ENCODE results near the gene DMGDH. TPM values are rescaled to one million over a fixed set of nuclear protein-coding genes. Genes with fewer than 3 reads are reported as not detected.

Gene DMGDH
- total RNA-seq, 1 donor: 1.3 TPM

DNA sequence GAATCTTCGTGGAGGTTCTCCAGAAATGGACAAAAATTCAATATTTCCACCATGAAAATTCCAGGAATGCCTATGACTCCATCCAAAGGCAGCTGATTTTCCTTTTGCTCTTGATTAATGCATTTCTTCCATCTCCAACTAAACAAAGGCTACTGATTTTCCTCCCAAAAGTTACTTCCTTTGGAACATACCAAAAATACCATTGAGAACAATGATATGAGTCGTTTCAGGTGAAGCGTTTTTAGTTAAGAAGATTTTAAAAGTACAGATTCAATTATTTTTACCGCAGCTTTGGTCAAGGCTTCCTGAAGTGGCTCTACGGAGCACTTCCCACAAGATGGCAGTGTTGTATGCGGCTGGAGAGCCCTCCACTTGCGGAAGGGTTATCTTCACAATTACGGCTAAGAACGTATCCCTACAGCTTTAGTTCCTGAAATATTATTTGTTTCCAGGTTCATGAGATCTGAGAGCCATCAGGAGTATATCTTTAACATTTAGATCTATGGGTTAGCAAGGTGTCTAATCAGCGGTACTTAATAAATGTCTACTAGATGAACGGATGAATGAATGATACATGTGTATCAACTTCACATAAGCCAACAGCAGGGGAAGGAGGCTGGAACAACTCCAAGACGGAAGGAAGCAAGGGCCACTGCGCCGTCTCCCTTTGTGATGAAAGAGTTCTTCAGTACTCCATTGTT lies 48.5 kb downstream of the DMGDH start:
- peak in 2 of 3 donors; percentile 55 to 71 for DNase-seq (ENCODE audit: low read depth in 2 of 3, low spot score in 2 of 3)

DNA sequence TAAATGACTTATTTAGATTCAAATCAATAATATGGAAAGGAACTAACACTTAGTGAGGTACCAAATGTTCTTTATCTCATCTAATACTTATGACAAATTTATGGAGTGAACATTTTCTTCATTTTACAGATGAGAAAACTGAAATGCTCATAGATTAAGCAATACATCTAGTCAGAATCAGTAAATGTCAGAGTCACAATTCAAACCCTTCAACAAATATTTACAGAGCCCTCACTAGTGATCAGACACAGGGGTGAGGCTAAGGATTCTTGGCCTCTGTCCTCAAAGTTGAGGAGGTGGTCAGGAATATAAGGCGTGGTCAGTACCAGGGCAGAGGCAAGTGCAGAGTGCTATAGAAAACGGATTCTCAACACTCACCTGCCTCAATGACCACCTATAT lies 54.8 kb downstream of the DMGDH start:
- no peak for DNase-seq (ENCODE audit: low read depth in 2 of 3, low spot score in 2 of 3)

DNA sequence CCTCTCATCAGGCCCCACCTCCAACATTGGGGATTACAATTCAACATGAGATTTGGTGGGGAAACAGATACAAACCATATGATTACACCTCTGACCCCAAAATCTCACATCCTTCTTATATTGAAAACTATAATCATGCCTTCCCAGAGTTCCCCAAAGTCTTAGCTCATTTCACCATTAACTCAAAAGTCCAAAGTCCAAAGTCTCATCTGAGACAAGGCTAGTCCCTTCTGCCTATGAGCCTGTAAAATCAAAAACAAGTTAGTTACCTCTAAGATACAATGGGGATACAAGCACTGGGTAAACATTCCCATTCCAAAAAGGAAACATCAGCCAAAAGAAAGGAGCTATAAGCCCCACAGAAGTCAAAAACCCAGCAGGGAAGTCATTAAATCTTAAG lies 57.6 kb downstream of the DMGDH start:
- DNase-seq (ENCODE audit: low read depth in 2 of 3, low spot score in 2 of 3): no peak

GRCh38 chr5:79011219-79011836 lies 58.1 kb downstream of the DMGDH start:
- DNase-seq (ENCODE audit: low read depth in 2 of 3, low spot score in 2 of 3): no peak

- DNase-seq (ENCODE audit: low read depth in 2 of 3, low spot score in 2 of 3): no peak
Measured at GRCh38 chr5:79008362-79008761, 61.1 kb downstream of the DMGDH start.

GRCh38 chr5:79007872-79008271 lies 61.6 kb downstream of the DMGDH start:
- no peak for DNase-seq (ENCODE audit: low read depth in 2 of 3, low spot score in 2 of 3)

DNA sequence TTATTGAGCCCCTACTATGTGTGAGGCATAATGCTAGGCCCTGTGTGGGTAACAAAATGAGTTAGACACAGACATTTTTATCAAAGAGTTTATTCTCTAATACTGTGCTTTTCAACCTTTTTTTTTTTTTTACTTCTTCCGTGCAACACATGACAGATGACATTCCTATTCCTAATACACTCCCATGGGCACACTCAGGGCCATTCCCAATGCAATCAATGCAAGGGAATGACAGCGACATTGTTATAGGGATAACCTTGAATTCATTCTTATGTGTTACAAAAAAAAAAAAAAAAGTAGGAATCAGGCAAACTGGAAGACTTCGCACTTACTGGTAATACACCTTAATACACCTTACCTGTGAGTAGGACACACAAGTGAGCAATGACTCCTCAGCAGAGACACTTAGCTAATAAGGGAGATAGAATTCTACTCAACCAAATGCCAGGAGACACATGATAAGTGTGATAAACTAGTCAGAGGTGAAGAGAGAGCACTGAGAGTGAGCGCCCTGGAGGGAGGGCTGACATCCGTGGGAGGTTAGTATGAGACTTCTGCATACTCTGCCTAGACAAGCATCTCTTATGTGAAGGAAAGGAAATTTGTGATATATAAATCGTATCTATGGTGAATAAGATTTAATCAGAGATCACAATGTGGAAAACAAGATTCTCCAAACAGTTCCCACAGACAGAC lies 63.4 kb downstream of the DMGDH start:
- DNase-seq (ENCODE audit: low read depth in 2 of 3, low spot score in 2 of 3): no peak

- DNase-seq (ENCODE audit: low read depth in 2 of 3, low spot score in 2 of 3): no peak
Measured at GRCh38 chr5:79005151-79005550, 64.3 kb downstream of the DMGDH start.

- no peak for DNase-seq (ENCODE audit: low read depth in 2 of 3, low spot score in 2 of 3)
Measured at GRCh38 chr5:79002374-79002773, 67.1 kb downstream of the DMGDH start.

DNA sequence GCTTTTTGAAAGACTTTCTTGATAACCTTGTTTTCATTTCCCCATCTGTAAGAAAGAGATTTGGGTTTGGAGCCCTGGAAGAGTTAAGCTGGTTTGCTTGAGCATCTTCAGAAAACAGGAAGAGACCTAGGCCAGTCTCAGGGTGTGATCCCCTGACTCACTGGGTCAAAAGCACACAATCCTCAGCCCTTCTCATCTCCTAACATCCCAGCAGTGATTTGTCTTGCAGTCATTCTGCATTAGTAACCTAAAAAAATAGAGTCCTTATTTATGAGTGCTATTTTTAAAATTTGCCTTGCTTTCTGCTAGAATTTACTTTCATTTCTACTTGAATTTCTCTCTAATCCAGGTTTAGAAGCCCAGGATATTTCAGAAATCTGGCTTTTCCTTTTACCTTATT lies 68.0 kb downstream of the DMGDH start:
- no peak for DNase-seq (ENCODE audit: low read depth in 2 of 3, low spot score in 2 of 3)

GRCh38 chr5:78997090-78997489 lies 72.4 kb downstream of the DMGDH start:
- DNase-seq (ENCODE audit: low read depth in 2 of 3, low spot score in 2 of 3): no peak

GRCh38 chr5:78995521-78996007 lies 73.9 kb downstream of the DMGDH start:
- no peak for DNase-seq (ENCODE audit: low read depth in 2 of 3, low spot score in 2 of 3)

GRCh38 chr5:78993165-78993564 lies 76.3 kb downstream of the DMGDH start:
- no peak for DNase-seq (ENCODE audit: low read depth in 2 of 3, low spot score in 2 of 3)

DNA sequence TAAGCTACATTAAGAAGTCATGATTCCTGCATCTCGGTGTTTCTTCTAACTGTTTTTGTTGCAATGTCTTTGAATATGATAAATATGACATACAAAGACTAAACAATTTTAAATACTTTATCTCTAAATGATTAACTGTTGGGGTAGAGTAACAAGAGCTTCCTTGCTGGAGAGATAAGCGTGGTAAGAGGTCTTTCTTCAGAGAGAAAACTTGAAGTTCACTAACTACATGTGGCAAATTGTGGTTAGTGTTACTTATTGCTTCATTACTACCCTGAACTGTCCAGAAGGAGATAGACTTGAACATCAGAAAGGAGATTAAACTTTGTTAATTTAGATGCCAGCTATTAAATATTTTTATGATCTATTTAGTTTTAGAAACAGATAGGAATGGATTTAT lies 77.3 kb downstream of the DMGDH start:
- DNase-seq (ENCODE audit: low read depth in 2 of 3, low spot score in 2 of 3): no peak

GRCh38 chr5:78989080-78989479 lies 80.4 kb downstream of the DMGDH start:
- DNase-seq (ENCODE audit: low read depth in 2 of 3, low spot score in 2 of 3): no peak

DNA sequence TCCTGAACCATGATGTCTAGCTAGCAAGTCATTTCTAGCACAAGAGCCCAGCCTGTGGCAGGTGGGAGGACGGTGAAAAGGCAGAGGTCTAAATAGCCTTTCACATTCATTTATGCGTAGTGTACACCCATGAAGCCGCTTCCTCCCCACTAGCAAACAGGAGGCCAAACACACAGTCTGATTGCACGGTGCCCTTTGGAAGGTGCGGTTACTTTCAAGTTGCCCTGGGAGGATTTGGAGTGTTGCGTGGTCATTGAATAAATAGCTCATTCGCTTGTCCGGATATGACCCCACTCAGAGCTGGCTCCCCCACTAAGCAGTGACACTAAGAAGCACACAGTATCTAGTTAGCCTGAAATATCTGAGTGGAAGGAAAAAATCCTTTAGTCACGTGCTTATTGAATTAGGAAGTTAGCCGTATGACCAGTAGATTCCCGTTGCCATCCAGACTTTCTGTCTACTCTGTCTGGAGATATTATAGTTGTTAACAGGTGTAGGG lies 83.7 kb downstream of the DMGDH start:
- DNase-seq (ENCODE audit: low read depth in 2 of 3, low spot score in 2 of 3): peak in 2 of 3 donors; percentile 49 to 62

DNA sequence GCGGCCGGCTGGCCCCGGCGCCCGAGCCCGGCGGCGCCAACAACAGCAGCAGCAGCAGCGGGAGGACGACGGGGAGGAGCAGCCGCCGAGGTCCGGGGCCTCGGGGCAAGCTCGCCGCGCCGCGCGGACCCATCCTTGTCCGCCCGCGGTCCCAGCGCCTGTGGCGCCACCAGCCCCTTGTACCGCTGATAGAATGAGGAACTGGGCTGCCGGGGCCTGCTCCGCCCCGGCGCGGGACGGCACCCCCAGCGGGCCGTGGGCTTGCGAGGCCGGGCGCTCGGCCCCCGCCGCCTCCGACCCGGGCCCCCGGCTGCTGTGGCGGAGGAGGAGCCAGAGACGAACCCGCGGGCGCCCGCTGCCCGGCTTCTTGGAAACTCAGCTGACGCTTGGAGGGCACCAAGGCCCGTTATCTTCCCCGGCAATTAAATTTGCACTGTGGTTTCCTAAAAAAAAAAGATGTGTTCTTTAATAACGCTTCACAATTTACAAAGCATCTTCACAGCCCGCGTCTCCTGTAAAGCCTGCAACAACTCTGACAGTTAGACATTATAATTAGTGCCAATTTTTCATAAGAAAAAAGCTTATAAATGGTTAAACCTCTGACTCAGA lies 84.3 kb downstream of the DMGDH start, which contains the start of gene ARSB:
Gene ARSB (minus strand): TSS at position 195 of the 609 bp plus-strand sequence. CDS start 62 bp downstream, at position 133.
- peak; percentile 49 to 82 (median 79) for DNase-seq (ENCODE audit: low read depth in 2 of 3, low spot score in 2 of 3)

DNA sequence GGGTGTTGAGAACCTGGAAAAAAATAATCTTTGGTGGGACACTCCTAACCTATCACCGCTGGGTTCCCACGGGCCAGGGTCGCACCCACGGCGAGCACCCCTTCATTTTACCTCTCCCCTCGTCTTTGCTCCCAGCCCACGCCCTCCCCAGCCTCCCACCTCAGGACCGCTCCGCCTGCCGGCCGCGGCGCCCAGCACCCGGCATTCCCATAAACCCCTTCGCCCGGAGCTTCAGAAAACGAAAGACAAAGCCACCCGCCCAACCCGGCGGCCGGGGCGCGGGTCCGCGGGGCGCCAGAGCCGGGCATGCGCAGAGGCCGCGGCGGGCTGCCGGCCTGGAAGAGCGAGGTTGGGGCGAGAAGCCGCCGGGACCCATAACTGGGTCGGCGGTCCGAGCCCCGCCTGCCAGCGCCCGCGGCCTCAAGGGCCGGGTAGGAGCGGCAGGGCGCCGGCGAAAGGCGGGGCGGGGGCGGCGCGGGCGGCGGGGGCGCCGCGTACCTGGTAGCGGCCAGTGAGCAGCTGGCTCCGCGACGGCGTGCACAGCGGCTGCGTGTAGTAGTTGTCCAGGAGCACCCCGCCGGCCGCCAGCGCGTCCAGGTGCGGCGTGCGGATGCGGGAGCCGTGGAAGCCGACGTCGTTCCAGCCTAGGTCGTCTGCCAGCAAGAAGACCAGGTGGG lies 84.9 kb downstream of the DMGDH start:
- DNase-seq (ENCODE audit: low read depth in 2 of 3, low spot score in 2 of 3): peak; percentile 60 to 87 (median 80)

DNA sequence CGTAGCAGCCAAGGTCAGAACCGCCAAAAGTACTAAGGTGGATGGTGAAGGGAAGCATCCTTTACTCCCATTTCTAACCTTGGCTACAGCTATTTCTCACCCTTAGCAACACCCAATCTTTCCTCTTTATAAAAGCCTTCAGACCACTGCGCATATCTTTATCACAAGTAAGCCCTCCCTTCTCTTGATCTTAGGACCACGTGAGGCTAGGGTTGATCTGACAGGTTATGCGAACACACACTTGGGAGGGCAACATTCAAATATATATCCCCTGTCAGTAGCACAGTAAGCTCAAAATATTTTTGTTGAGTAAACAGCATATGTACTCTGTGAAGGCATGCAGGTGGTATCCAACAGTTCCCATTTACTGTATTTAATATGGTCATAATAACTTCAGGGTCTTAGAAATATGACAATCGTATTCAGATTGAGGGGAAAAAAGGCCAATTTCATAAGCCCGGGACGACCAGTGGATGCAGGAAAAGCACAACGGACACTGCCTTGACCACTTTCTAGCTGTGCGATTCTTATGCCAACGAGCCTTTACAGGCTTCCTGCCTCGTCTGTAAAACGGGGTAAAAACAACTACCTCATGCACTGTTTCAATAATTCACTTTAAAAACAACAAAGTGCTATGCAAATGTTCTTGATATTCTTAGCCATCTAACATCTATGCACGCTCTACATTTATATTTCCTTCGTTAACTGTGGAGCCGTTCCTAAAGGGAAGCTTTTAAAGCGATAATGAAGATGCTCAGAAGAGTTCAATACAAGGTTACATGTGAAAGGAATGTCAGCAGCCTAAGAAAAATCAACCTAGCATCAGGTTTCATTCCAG lies 85.7 kb downstream of the DMGDH start:
- DNase-seq (ENCODE audit: low read depth in 2 of 3, low spot score in 2 of 3): peak in 1 of 3 donors; percentile 28

All from hematopoietic multipotent progenitor cell (in vitro differentiated cells).